Measurements from ENCODE around the gene PLAC9. TPM values are rescaled to one million over a fixed set of nuclear protein-coding genes. Genes with fewer than 3 reads are reported as not detected.

The PLAC9 gene
- total RNA-seq, 2 experiments from 2014 or later, result not detected

- Mint-ChIP-seq H3K27me3 (ENCODE audit: low read depth) (no peaks in the 10 kb centered on the region), H3K36me3 (ENCODE audit: low read depth) (peaks cover 66% of the 10 kb centered on the region), H3K4me1 (ENCODE audit: low read depth) (no peaks in the 10 kb centered on the region), H3K27ac (peak overlapping the region; percentile 37), H3K9me3 (peaks cover under 1% of the 10 kb centered on the region), H3K4me3 (no peak overlapping the region)
- intact Hi-C loops (cut with micrococcal nuclease), result no loop called here
- no peak for DNase-seq
- CTCF ChIA-PET, result no interaction called here
Observed at GRCh38 chr10:80155696-80156215, 23.2 kb downstream of the PLAC9 start.

GRCh38 chr10:80156216-80156615 lies 23.7 kb downstream of the PLAC9 start:
- H3K36me3 Mint-ChIP-seq (ENCODE audit: low read depth), result peaks cover 64% of the 10 kb centered on the region
- no peak for DNase-seq

GRCh38 chr10:80157561-80157960 lies 25.0 kb downstream of the PLAC9 start:
- H3K36me3 Mint-ChIP-seq (ENCODE audit: low read depth), result peaks cover 59% of the 10 kb centered on the region
- H3K4me1 Mint-ChIP-seq (ENCODE audit: low read depth), result no peaks in the 10 kb centered on the region
- CTCF ChIA-PET, result interaction anchor here (1.1 kb wide), 1 partner anchor 53 kb away, joined by 3 read pairs; no protein-coding TSS in a partner anchor
- no peak overlapping the region for H3K4me3 Mint-ChIP-seq
- H3K27me3 Mint-ChIP-seq (ENCODE audit: low read depth), result no peaks in the 10 kb centered on the region
- no peaks in the 10 kb centered on the region for H3K9me3 Mint-ChIP-seq
- intact Hi-C loops (cut with micrococcal nuclease), result no loop called here
- no peak for DNase-seq
- no peak overlapping the region for H3K27ac Mint-ChIP-seq

More at GRCh38 chr10:80156216-80156615, 23.7 kb downstream of the PLAC9 start:
- intact Hi-C loops (cut with micrococcal nuclease), result no loop called here
- Mint-ChIP-seq H3K9me3 (no peaks in the 10 kb centered on the region), H3K4me1 (ENCODE audit: low read depth) (no peaks in the 10 kb centered on the region), H3K27me3 (ENCODE audit: low read depth) (no peaks in the 10 kb centered on the region), H3K4me3 (no peak overlapping the region), H3K27ac (peak overlapping the region; percentile 28)
- CTCF ChIA-PET, result interaction anchor here (0.6 kb wide), 1 partner anchor 97 kb away, joined by 3 read pairs; no protein-coding TSS in a partner anchor

DNA sequence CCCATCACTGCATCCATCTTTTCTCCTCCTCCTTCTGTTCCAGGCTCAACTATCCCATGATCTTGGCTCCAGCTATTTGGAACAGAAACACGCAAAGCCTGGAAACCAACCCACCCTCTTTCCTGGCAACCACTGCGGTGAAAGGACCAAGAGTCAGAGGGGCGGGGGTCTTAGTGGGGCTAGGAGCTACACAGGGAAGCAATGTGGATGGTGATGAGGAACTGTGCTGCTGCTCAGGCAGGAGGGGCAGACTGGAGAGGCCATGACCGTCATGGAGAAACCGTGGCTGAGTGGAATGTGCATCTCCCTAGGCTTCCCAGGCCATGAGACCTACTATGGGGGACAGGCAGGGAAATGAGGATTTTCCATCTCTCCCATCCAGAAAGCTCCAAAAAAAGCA lies 25.6 kb downstream of the PLAC9 start:
- no peak overlapping the region for H3K27ac Mint-ChIP-seq
- DNase-seq, result no peak
- H3K9me3 Mint-ChIP-seq, result no peaks in the 10 kb centered on the region
- intact Hi-C loops (cut with micrococcal nuclease), result no loop called here
- CTCF ChIA-PET, result interaction anchor here (1.1 kb wide), 1 partner anchor 52 kb away, joined by 3 read pairs; no protein-coding TSS in a partner anchor
- H3K27me3 Mint-ChIP-seq (ENCODE audit: low read depth), result no peaks in the 10 kb centered on the region
- H3K4me3 Mint-ChIP-seq, result no peak overlapping the region
- H3K36me3 Mint-ChIP-seq (ENCODE audit: low read depth), result peaks cover 54% of the 10 kb centered on the region
- no peaks in the 10 kb centered on the region for H3K4me1 Mint-ChIP-seq (ENCODE audit: low read depth)

GRCh38 chr10:80158598-80159127 lies 26.1 kb downstream of the PLAC9 start:
- DNase-seq, result no peak
- CTCF ChIA-PET, result interaction anchor here (1.1 kb wide), 1 partner anchor 51 kb away, joined by 3 read pairs; no protein-coding TSS in a partner anchor
- no peaks in the 10 kb centered on the region for H3K9me3 Mint-ChIP-seq
- no peak overlapping the region for H3K4me3 Mint-ChIP-seq
- intact Hi-C loops (cut with micrococcal nuclease), result no loop called here
- peaks cover 50% of the 10 kb centered on the region for H3K36me3 Mint-ChIP-seq (ENCODE audit: low read depth)
- no peaks in the 10 kb centered on the region for H3K27me3 Mint-ChIP-seq (ENCODE audit: low read depth)
- H3K27ac Mint-ChIP-seq, result no peak overlapping the region
- no peaks in the 10 kb centered on the region for H3K4me1 Mint-ChIP-seq (ENCODE audit: low read depth)

GRCh38 chr10:80159166-80159873 lies 26.8 kb downstream of the PLAC9 start:
- intact Hi-C loops (cut with micrococcal nuclease), result no loop called here
- CTCF ChIA-PET, result interaction anchor here (1.2 to 1.6 kb wide), 3 partner anchors 15 to 62 kb away, joined by 5 to 6 read pairs (median 5); no protein-coding TSS in a partner anchor
- peaks cover 51% of the 10 kb centered on the region for H3K36me3 Mint-ChIP-seq (ENCODE audit: low read depth)

GRCh38 chr10:80160361-80161320 lies 28.1 kb downstream of the PLAC9 start:
- H3K36me3 Mint-ChIP-seq (ENCODE audit: low read depth), result peaks cover 40% of the 10 kb centered on the region
- intact Hi-C loops (cut with micrococcal nuclease), result no loop called here
- DNase-seq, result no peak
- CTCF ChIA-PET, result interaction anchor here (0.9 to 1.6 kb wide), 6 partner anchors 16 to 61 kb away, joined by 3 to 6 read pairs (median 4); no protein-coding TSS in a partner anchor
- no peaks in the 10 kb centered on the region for H3K27me3 Mint-ChIP-seq (ENCODE audit: low read depth)
- H3K9me3 Mint-ChIP-seq, result no peaks in the 10 kb centered on the region
- H3K4me1 Mint-ChIP-seq (ENCODE audit: low read depth), result peaks cover 2% of the 10 kb centered on the region
- H3K4me3 Mint-ChIP-seq, result no peak overlapping the region
- H3K27ac Mint-ChIP-seq, result no peak overlapping the region

More at GRCh38 chr10:80159166-80159873, 26.8 kb downstream of the PLAC9 start:
- Mint-ChIP-seq H3K4me1 (ENCODE audit: low read depth) (no peaks in the 10 kb centered on the region), H3K4me3 (no peak overlapping the region), H3K27me3 (ENCODE audit: low read depth) (no peaks in the 10 kb centered on the region), H3K9me3 (no peaks in the 10 kb centered on the region), H3K27ac (no peak overlapping the region)
- DNase-seq, result no peak

DNA sequence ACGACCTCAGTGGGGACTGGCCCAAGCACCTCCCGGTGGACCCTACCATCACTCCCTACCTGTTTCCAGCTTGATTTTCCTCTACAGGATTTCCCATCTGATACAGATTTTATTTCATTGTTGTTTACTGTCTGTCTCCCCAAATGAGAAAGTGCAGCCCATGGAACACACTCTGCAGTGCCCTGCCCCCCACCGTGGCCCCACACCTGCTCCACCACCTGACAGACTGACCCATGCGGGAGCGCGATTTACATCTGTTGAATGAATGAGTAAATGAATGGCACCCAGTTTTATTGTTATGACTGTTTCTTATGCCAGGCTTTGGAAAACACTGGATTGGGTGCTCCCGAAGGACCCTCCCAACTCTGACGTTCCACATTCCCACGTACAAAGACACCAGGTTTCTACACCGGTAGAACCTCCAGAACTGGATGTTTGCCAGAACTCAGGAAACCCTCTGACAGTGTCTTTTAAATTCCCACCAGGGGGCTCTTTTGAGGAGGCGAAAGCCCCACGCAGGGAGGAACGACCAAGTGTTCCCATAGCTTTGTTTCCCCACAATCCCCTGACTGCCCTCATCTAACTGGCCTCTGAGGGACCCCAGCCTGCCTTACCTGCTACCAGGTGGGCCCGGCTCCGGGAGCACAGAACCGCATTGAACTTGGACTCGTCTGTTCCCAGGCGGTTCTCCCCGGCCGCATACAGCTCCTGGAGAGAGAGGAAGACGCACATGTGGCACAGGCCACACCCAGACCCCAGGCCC lies 29.0 kb downstream of the PLAC9 start:
- Mint-ChIP-seq H3K27ac (peak overlapping the region; percentile 22), H3K27me3 (ENCODE audit: low read depth) (no peaks in the 10 kb centered on the region), H3K9me3 (no peaks in the 10 kb centered on the region), H3K4me3 (no peak overlapping the region), H3K4me1 (ENCODE audit: low read depth) (peaks cover 10% of the 10 kb centered on the region), H3K36me3 (ENCODE audit: low read depth) (peaks cover 38% of the 10 kb centered on the region)
- intact Hi-C loops (cut with micrococcal nuclease), result no loop called here
- no peak for DNase-seq
- CTCF ChIA-PET, result interaction anchor here (0.6 to 1.7 kb wide), 6 partner anchors 18 to 61 kb away, joined by 3 to 7 read pairs (median 4); no protein-coding TSS in a partner anchor

GRCh38 chr10:80163741-80164341 lies 31.3 kb downstream of the PLAC9 start:
- peaks cover 22% of the 10 kb centered on the region for H3K36me3 Mint-ChIP-seq (ENCODE audit: low read depth)
- peaks cover 12% of the 10 kb centered on the region for H3K4me1 Mint-ChIP-seq (ENCODE audit: low read depth)
- intact Hi-C loops (cut with micrococcal nuclease), result no loop called here
- no peak overlapping the region for H3K27ac Mint-ChIP-seq
- CTCF ChIA-PET, result interaction anchor here (0.7 kb wide), 1 partner anchor 40 kb away, joined by 3 read pairs; no protein-coding TSS in a partner anchor
- H3K4me3 Mint-ChIP-seq, result no peak overlapping the region
- no peak for DNase-seq
- no peaks in the 10 kb centered on the region for H3K27me3 Mint-ChIP-seq (ENCODE audit: low read depth)
- no peaks in the 10 kb centered on the region for H3K9me3 Mint-ChIP-seq

- H3K4me1 Mint-ChIP-seq (ENCODE audit: low read depth), result peaks cover 12% of the 10 kb centered on the region
- H3K27me3 Mint-ChIP-seq (ENCODE audit: low read depth), result no peaks in the 10 kb centered on the region
- no peak overlapping the region for H3K27ac Mint-ChIP-seq
- intact Hi-C loops (cut with micrococcal nuclease), result no loop called here
- peaks cover 20% of the 10 kb centered on the region for H3K36me3 Mint-ChIP-seq (ENCODE audit: low read depth)
- no peaks in the 10 kb centered on the region for H3K9me3 Mint-ChIP-seq
- H3K4me3 Mint-ChIP-seq, result no peak overlapping the region
- DNase-seq, result no peak
- CTCF ChIA-PET, result no interaction called here
Observed at GRCh38 chr10:80164596-80164995, 32.1 kb downstream of the PLAC9 start.

GRCh38 chr10:80165173-80165572 lies 32.6 kb downstream of the PLAC9 start:
- Mint-ChIP-seq H3K4me3 (no peak overlapping the region), H3K27me3 (ENCODE audit: low read depth) (no peaks in the 10 kb centered on the region), H3K36me3 (ENCODE audit: low read depth) (peaks cover 18% of the 10 kb centered on the region), H3K9me3 (no peaks in the 10 kb centered on the region), H3K27ac (peak overlapping the region; percentile 83), H3K4me1 (ENCODE audit: low read depth) (peaks cover 12% of the 10 kb centered on the region)
- intact Hi-C loops (cut with micrococcal nuclease), result no loop called here
- CTCF ChIA-PET, result interaction anchor here (0.7 kb wide), 1 partner anchor 11 kb away, joined by 3 read pairs; no protein-coding TSS in a partner anchor
- no peak for DNase-seq
